Ovary (tissue), 9 donors: Measurements from ENCODE around the gene TRIM13. TPM values are rescaled to one million over a fixed set of nuclear protein-coding genes. Genes with fewer than 3 reads are reported as not detected.
A peak's percentile ranks its signal among the peaks of the same experiment; 100 is the strongest.
"Not testable (repeated sequence)": the region's sequence is repeated elsewhere in the genome, so short reads cannot be mapped to it uniquely, and the experiment has no call there.

Source experiments
- DNase-seq, 5 donors: peaks; one replicate each; pipeline ENCODE4 v3.0.0-alpha.2; 2019 to 2020
- H3K27ac ChIP-seq, 2 donors: fragments of 200-600 bp; one replicate each; pipeline versions ENCODE4 v1.5.1 to v1.8.0; 2019 to 2022
- H3K27me3 ChIP-seq: fragments of 200-600 bp; one replicate; pipeline ENCODE4 v1.8.0; 2022
- H3K36me3 ChIP-seq: fragments of 200-600 bp; sonication (generic); one replicate; pipeline ENCODE4 v1.5.1; 2019
- H3K4me1 ChIP-seq: one replicate; pipeline ENCODE4 v1.8.1; 2013; ENCODE audit warnings: mild to moderate bottlenecking, moderate library complexity; ENCODE audit not compliant: insufficient read depth
- H3K4me3 ChIP-seq: fragments of 200-600 bp; sonication (generic); one replicate; pipeline ENCODE4 v1.5.1; 2017
- H3K9me3 ChIP-seq, 2 donors: fragments of 200-600 bp in 1 of 2; sonication (generic) in 1 of 2; one replicate each; pipeline versions ENCODE4 v1.5.1 to v1.8.1; 2013 to 2019; ENCODE audit warnings: mild to moderate bottlenecking in 1 of 2, moderate library complexity in 1 of 2
- CTCF ChIP-seq, 3 donors: fragments of 450-650 bp in 2 of 3; fragments of 200-600 bp in 1 of 3; IDR thresholded peaks; one replicate each; pipeline versions ENCODE4 v1.5.1 to v1.8.0; 2016 to 2022; ENCODE audit warnings: antibody characterized with exemption in 3 of 3, mild to moderate bottlenecking in 1 of 3
- EP300 ChIP-seq: sonication (generic); formaldehyde crosslinking; IDR thresholded peaks from one replicate; pipeline ENCODE4 v1.6.1; 2017; ENCODE audit warnings: antibody characterized with exemption
- POLR2A ChIP-seq: fragments of 450-650 bp; IDR thresholded peaks from one replicate; pipeline ENCODE4 v1.6.1; 2017; ENCODE audit warnings: antibody characterized with exemption, mild to moderate bottlenecking, moderate library complexity
- WGBS, 3 donors: extraction: QIAGEN DNeasy Blood & Tissue Kit in 1 of 3; methylation state at CpG; one replicate each; pipeline versions ENCODE4 v1.1.5 to v1.1.7; 2013 to 2017; 5-methylcytosine and 5-hydroxymethylcytosine counted together
- intact Hi-C, 4 donors: fragments of 100-400 bp; cut with DNase I; formaldehyde crosslinking; loops; one replicate each; pipeline versions ENCODE4 v1.11.0 to v1.15.1; 2022 to 2023
- microRNA counts: library from miRNA; unstranded; fragments of <30 nt; microRNA quantifications from one replicate; lab custom pipeline; 2016
- microRNA-seq, 3 donors: library from miRNA; unstranded; fragments of <30 nt; microRNA quantifications; one replicate each; pipeline versions ENCODE4 to v1.2.0, GENCODE V29; 2019 to 2020
- polyA plus RNA-seq, 2 donors: library from polyadenylated mRNA; stranded (reverse); fragments of 200-250 nt in 1 of 2; fragments of 350-450 nt in 1 of 2; fragmentation: Illumina TruSeq in 1 of 2; extraction: RNeasy Lipid Tissue Mini Kit (QIAGEN cat#74804) in 1 of 2; gene quantifications; one replicate each; pipeline ENCODE4 v1.2.3, GENCODE V29; 2013 to 2014
- small RNA-seq: library from RNA; depleted of rRNA; stranded (forward); fragments of <200 nt; gene quantifications from one replicate; pipeline ENCODE3, GENCODE V24; 2016
- total RNA-seq, 7 donors: library from RNA; depleted of rRNA in 2 of 7; stranded (reverse); fragments of >200 nt in 2 of 7; fragmentation: NEBNext Ultra II Directional in 3 of 7; extraction: Animal tissue kit (Norgen Biotek cat#: 25700) in 3 of 7; gene quantifications; one replicate each; pipeline versions ENCODE4 v1.1.0 to v1.2.4, GENCODE V29; 2016 to 2023
- donor health status: DM: no; HTN: no; CAD: no; lungs with moderate emphysema.
- donor health status: DM: no; HTN: no; CAD: no.
- donor health status: Bipolar disorder and iron deficiency.
- donor health status: DM: yes; HTN: yes; CAD: no.
- donor health status: DM: no; HTN: no; CAD: no.
- donor health status: DM: yes; HTN: yes; CAD: no.

Gene TRIM13
- total and polyA plus RNA-seq, 9 donors, result 14.5 to 27.9 (median 24.9) TPM

GRCh38 chr13:50053844-50054243 lies 57.0 kb downstream of the TRIM13 start:
- DNase-seq, result no peak
- no peaks in the 10 kb centered on the region for H3K9me3 ChIP-seq
- intact Hi-C loops, result no loop called here
- no peak for TF ChIP-seq CTCF (IDR thresholded peaks at IDR 0.05)
- no peak for TF ChIP-seq EP300
- TF ChIP-seq POLR2A, result no peak
- no peaks in the 10 kb centered on the region for H3K4me1 ChIP-seq
- 93 to 97% (median 94%) methylated on average over 1 of the region's 1 CpG for WGBS, 3 donors
- no peak overlapping the region for H3K4me3 ChIP-seq
- H3K36me3 ChIP-seq, result no peaks in the 10 kb centered on the region
- no peak overlapping the region for H3K27ac ChIP-seq
- H3K27me3 ChIP-seq, result no peaks in the 10 kb centered on the region

GRCh38 chr13:50055454-50055853 lies 58.6 kb downstream of the TRIM13 start:
- 18 to 51% (median 19%) methylated on average over 1 of the region's 1 CpG for WGBS, 3 donors
- Histone ChIP-seq H3K4me1 (no peaks in the 10 kb centered on the region), H3K27ac (no peak overlapping the region), H3K27me3 (no peaks in the 10 kb centered on the region), H3K9me3 (no peaks in the 10 kb centered on the region), H3K4me3 (no peak overlapping the region), H3K36me3 (no peaks in the 10 kb centered on the region)
- intact Hi-C loops, result no loop called here
- DNase-seq, result no peak
- TF ChIP-seq POLR2A (no peak), EP300 (no peak), CTCF (IDR thresholded peaks at IDR 0.05) (no peak)

GRCh38 chr13:50060718-50061117 lies 63.9 kb downstream of the TRIM13 start:
- H3K4me3 ChIP-seq, result no peak overlapping the region
- no peaks in the 10 kb centered on the region for H3K36me3 ChIP-seq
- TF ChIP-seq EP300 (no peak), POLR2A (no peak), CTCF (IDR thresholded peaks at IDR 0.05) (no peak)
- H3K27ac ChIP-seq, result no peak overlapping the region
- no peaks in the 10 kb centered on the region for H3K27me3 ChIP-seq
- H3K4me1 ChIP-seq, result no peaks in the 10 kb centered on the region
- H3K9me3 ChIP-seq, result no peaks in the 10 kb centered on the region
- 98 to 100% (median 98%) methylated on average over 1 of the region's 1 CpG for WGBS, 3 donors
- intact Hi-C loops, result no loop called here
- no peak for DNase-seq

- intact Hi-C loops, H3K27ac ChIP-seq, H3K36me3 ChIP-seq, H3K4me1 ChIP-seq, H3K27me3 ChIP-seq, H3K4me3 ChIP-seq, DNase-seq, H3K9me3 ChIP-seq: not testable (repeated sequence)
- WGBS, 3 donors, result 97 to 98% (median 97%) methylated on average over 7 of the region's 7 CpGs
Observed at GRCh38 chr13:50062336-50062735, 65.5 kb downstream of the TRIM13 start.

GRCh38 chr13:50065712-50066111 lies 68.9 kb downstream of the TRIM13 start:
- Histone ChIP-seq H3K27me3 (no peaks in the 10 kb centered on the region), H3K36me3 (no peaks in the 10 kb centered on the region), H3K27ac (no peak overlapping the region), H3K4me3 (no peak overlapping the region), H3K4me1 (no peaks in the 10 kb centered on the region), H3K9me3 (no peaks in the 10 kb centered on the region)
- no peak for TF ChIP-seq EP300
- TF ChIP-seq POLR2A, result no peak
- TF ChIP-seq CTCF (IDR thresholded peaks at IDR 0.05), result no peak
- no peak for DNase-seq
- WGBS, 3 donors, result 80 to 92% (median 87%) methylated on average over 1 of the region's 1 CpG
- intact Hi-C loops, result no loop called here

MicroRNAs encoded within 50 kb of the gene (microRNA counts, 767-probe panel; counts per million panel counts)
- microRNA hsa-miR-15a-5p (lab: Ali Mortazavi, UCI) (3,897 counts per million, percentile 89 among the panel's probes with 10 or more counts), microRNA hsa-miR-16-5p (lab: Ali Mortazavi, UCI) (4,361 counts per million, percentile 92 among the panel's probes with 10 or more counts)

Small RNA genes lying within 50 kb of the gene (microRNA-seq; reads per million reads assigned to microRNA genes)
- gene MIR15A (558 to 2,939 (median 1,416) reads per million in 3 donors), gene MIR16-1 (361 to 809 (median 530) reads per million in 3 donors), gene MIR3613 (17.4 to 36.6 (median 24.5) reads per million in 3 donors)

Small RNA genes lying within 50 kb of the gene (small RNA-seq; reads per million reads assigned to genes)
- gene MIR16-1 (0.15 reads per million), gene MIR3613 (not detected), gene RF02105 (not detected), gene RF02106 (not detected), gene RF02107 (not detected), gene RF02108 (not detected)

Other genes starting within 250 kb of the TRIM13 start
- 10 to 100 TPM; 10.8 to 30.9 (median 23.9) TPM for gene KPNA3, start 204.4 kb upstream of the TRIM13 start, total RNA-seq
- gene KPNA3, start 204.4 kb upstream of the TRIM13 start, polyA plus RNA-seq, result 10 to 100 TPM in 1 of 2 donors, 1 to 10 TPM in 1; 9.1 to 17.5 TPM
- 1 to 10 TPM; 3.7 to 7.4 (median 6.8) TPM for gene SPRYD7, start 60.7 kb upstream of the TRIM13 start, total RNA-seq
- gene SPRYD7, start 60.7 kb upstream of the TRIM13 start, polyA plus RNA-seq, result 10 to 100 TPM in 1 of 2 donors, 1 to 10 TPM in 1; 5.4 to 11.6 TPM
- 1 to 10 TPM in 4 of 7 donors, under 1 TPM in 3; 0.23 to 7.9 (median 1.1) TPM for gene KCNRG, start 18.4 kb downstream of the TRIM13 start, total RNA-seq
- under 1 TPM; 0.42 to 0.46 TPM for gene KCNRG, start 18.4 kb downstream of the TRIM13 start, polyA plus RNA-seq